PC-9 (cell line): ENCODE measurements around the gene TMIGD1.

Experiments used
- CTCF ChIP-seq: fragments of 200-600 bp; sonication (generic); conservative IDR thresholded peaks from 2 replicates; pipeline ENCODE4 v1.6.1; 2017; ENCODE audit warnings: mixed run types, antibody characterized with exemption, mild to moderate bottlenecking, moderate library complexity
- EZH2 ChIP-seq: fragments of 200-600 bp; sonication (generic); IDR thresholded peaks from 2 replicates; pipeline ENCODE4 v1.8.0; 2017; ENCODE audit warnings: antibody characterized with exemption, low read depth

GRCh38 chr17:30382345-30382744 is 48.5 kb upstream of the TMIGD1 start:
- TF ChIP-seq EZH2: no peak
- TF ChIP-seq CTCF: no peak
